Skeletal muscle tissue (tissue), 4 donors: ENCODE results near the gene SRRM3. TPM values are rescaled to one million over a fixed set of nuclear protein-coding genes. Genes with fewer than 3 reads are reported as not detected.

ENCODE experiments used
- H3K27ac ChIP-seq: one replicate; pipeline ENCODE4 v1.7.0; 2013; ENCODE audit warnings: mild to moderate bottlenecking, low read depth, low read length, inconsistent platforms
- H3K27me3 ChIP-seq, 3 donors: one replicate each; pipeline ENCODE4 v1.7.0; 2013; ENCODE audit warnings: low read length in 3 of 3; ENCODE audit not compliant: control insufficient read depth in 3 of 3, insufficient read depth in 3 of 3
- H3K36me3 ChIP-seq, 3 donors: one replicate each; pipeline ENCODE4 v1.7.0; 2013; ENCODE audit warnings: low read length in 3 of 3; ENCODE audit not compliant: control insufficient read depth in 3 of 3, insufficient read depth in 3 of 3
- H3K4me1 ChIP-seq, 3 donors: one replicate each; pipeline ENCODE4 v1.7.0; 2013; ENCODE audit warnings: low read length in 3 of 3, mild to moderate bottlenecking in 3 of 3; ENCODE audit not compliant: control insufficient read depth in 3 of 3, insufficient read depth in 3 of 3
- H3K4me3 ChIP-seq, 3 donors: one replicate each; pipeline ENCODE4 v1.7.0; 2013; ENCODE audit warnings: low read length in 3 of 3
- H3K9ac ChIP-seq, 3 donors: one replicate each; pipeline ENCODE4 v1.7.0; 2013; ENCODE audit warnings: low read length in 3 of 3, mild to moderate bottlenecking in 3 of 3, moderate library complexity in 2 of 3, low read depth in 1 of 3
- H3K9me3 ChIP-seq, 3 donors: one replicate each; pipeline ENCODE4 v1.7.0; 2013; ENCODE audit warnings: low read length in 3 of 3; ENCODE audit not compliant: control insufficient read depth in 3 of 3
- total RNA-seq: library from RNA; depleted of rRNA; stranded (reverse); fragments of >200 nt; gene quantifications from one replicate; pipeline ENCODE4 v1.2.3, GENCODE V29; 2014
- donor health status: Osteomylitis.

The SRRM3 gene
- total RNA-seq, 1 donor from 2014 or later = not detected

GRCh38 chr7:76189276-76189675 lies 12.4 kb upstream of the SRRM3 start:
- H3K36me3 ChIP-seq = no peaks in the 10 kb centered on the region
- peaks cover 2 to 4% (median 3%) of the 10 kb centered on the region in 3 donors for H3K9me3 ChIP-seq
- H3K27ac ChIP-seq = no peak overlapping the region
- no peaks in the 10 kb centered on the region for H3K4me1 ChIP-seq
- H3K4me3 ChIP-seq = no peak overlapping the region
- no peak overlapping the region for H3K9ac ChIP-seq
- H3K27me3 ChIP-seq = peaks cover 9 to 16% (median 12%) of the 10 kb centered on the region in 3 donors

GRCh38 chr7:76191783-76192240 lies 9.9 kb upstream of the SRRM3 start:
- Histone ChIP-seq H3K4me3 (no peak overlapping the region), H3K4me1 (no peaks in the 10 kb centered on the region), H3K9me3 (peaks cover 2 to 4% (median 3%) of the 10 kb centered on the region in 3 donors), H3K9ac (no peak overlapping the region), H3K27ac (no peak overlapping the region), H3K27me3 (peaks cover 3 to 12% (median 9%) of the 10 kb centered on the region in 3 donors), H3K36me3 (no peaks in the 10 kb centered on the region)

GRCh38 chr7:76193466-76193865 lies 8.2 kb upstream of the SRRM3 start:
- Histone ChIP-seq H3K9me3 (peaks cover 2 to 4% (median 3%) of the 10 kb centered on the region in 3 donors), H3K27ac (no peak overlapping the region), H3K36me3 (no peaks in the 10 kb centered on the region), H3K27me3 (peaks cover 0 to 16% (median 5%) of the 10 kb centered on the region in 3 donors), H3K4me1 (no peaks in the 10 kb centered on the region), H3K4me3 (no peak overlapping the region), H3K9ac (no peak overlapping the region)

GRCh38 chr7:76193883-76194282 lies 7.8 kb upstream of the SRRM3 start:
- no peaks in the 10 kb centered on the region for H3K4me1 ChIP-seq
- no peak overlapping the region for H3K4me3 ChIP-seq
- H3K9me3 ChIP-seq = peaks cover 2 to 4% (median 3%) of the 10 kb centered on the region in 3 donors
- H3K9ac ChIP-seq = no peak overlapping the region
- no peaks in the 10 kb centered on the region for H3K36me3 ChIP-seq
- H3K27ac ChIP-seq = no peak overlapping the region
- H3K27me3 ChIP-seq = peaks cover 0 to 16% (median 5%) of the 10 kb centered on the region in 3 donors

- peaks cover 7 to 16% (median 11%) of the 10 kb centered on the region in 3 donors for H3K27me3 ChIP-seq
- H3K9ac ChIP-seq = no peak overlapping the region
- H3K4me3 ChIP-seq = no peak overlapping the region
- H3K4me1 ChIP-seq = no peaks in the 10 kb centered on the region
- no peaks in the 10 kb centered on the region for H3K36me3 ChIP-seq
- no peak overlapping the region for H3K27ac ChIP-seq
- H3K9me3 ChIP-seq = peaks cover under 1 to 2% (median under 1%) of the 10 kb centered on the region in 3 donors
Observed at GRCh38 chr7:76196786-76197185, 4.9 kb upstream of the SRRM3 start.

GRCh38 chr7:76198202-76198601 lies 3.5 kb upstream of the SRRM3 start:
- Histone ChIP-seq H3K36me3 (no peaks in the 10 kb centered on the region), H3K9ac (no peak overlapping the region), H3K4me3 (no peak overlapping the region), H3K4me1 (no peaks in the 10 kb centered on the region), H3K9me3 (no peaks in the 10 kb centered on the region), H3K27ac (no peak overlapping the region), H3K27me3 (peaks cover 14 to 20% (median 15%) of the 10 kb centered on the region in 3 donors)

- no peaks in the 10 kb centered on the region for H3K4me1 ChIP-seq
- no peaks in the 10 kb centered on the region for H3K36me3 ChIP-seq
- H3K27me3 ChIP-seq = peaks cover 16 to 35% (median 24%) of the 10 kb centered on the region in 3 donors
- no peak overlapping the region for H3K27ac ChIP-seq
- no peak overlapping the region for H3K4me3 ChIP-seq
- H3K9ac ChIP-seq = no peak overlapping the region
- no peaks in the 10 kb centered on the region for H3K9me3 ChIP-seq
Observed at GRCh38 chr7:76202666-76203030, 952 bp downstream of the SRRM3 start.

GRCh38 chr7:76204147-76204546 lies 2.5 kb downstream of the SRRM3 start:
- Histone ChIP-seq H3K27me3 (peaks cover 12 to 35% (median 24%) of the 10 kb centered on the region in 3 donors), H3K9ac (no peak overlapping the region), H3K4me1 (no peaks in the 10 kb centered on the region), H3K4me3 (no peak overlapping the region), H3K9me3 (no peaks in the 10 kb centered on the region), H3K36me3 (no peaks in the 10 kb centered on the region), H3K27ac (no peak overlapping the region)

GRCh38 chr7:76206633-76207032 lies 4.9 kb downstream of the SRRM3 start:
- peaks cover 12 to 28% (median 17%) of the 10 kb centered on the region in 3 donors for H3K27me3 ChIP-seq
- H3K36me3 ChIP-seq = no peaks in the 10 kb centered on the region
- no peaks in the 10 kb centered on the region for H3K4me1 ChIP-seq
- H3K27ac ChIP-seq = no peak overlapping the region
- H3K9me3 ChIP-seq = no peaks in the 10 kb centered on the region
- H3K9ac ChIP-seq = no peak overlapping the region
- H3K4me3 ChIP-seq = no peak overlapping the region

GRCh38 chr7:76209310-76209709 lies 7.6 kb downstream of the SRRM3 start:
- Histone ChIP-seq H3K4me1 (no peaks in the 10 kb centered on the region), H3K27ac (no peak overlapping the region), H3K4me3 (no peak overlapping the region), H3K9ac (no peak overlapping the region), H3K36me3 (no peaks in the 10 kb centered on the region), H3K9me3 (no peaks in the 10 kb centered on the region), H3K27me3 (peaks cover 3 to 17% (median 8%) of the 10 kb centered on the region in 3 donors)
